ENCODE measurements around the gene MAP2K6. TPM values are rescaled to one million over a fixed set of nuclear protein-coding genes. Genes with fewer than 3 reads are reported as not detected.

The MAP2K6 gene
- polyA plus RNA-seq, 6 donors from 2014 or later = 5.1 to 16.2 (median 5.3) TPM

DNA sequence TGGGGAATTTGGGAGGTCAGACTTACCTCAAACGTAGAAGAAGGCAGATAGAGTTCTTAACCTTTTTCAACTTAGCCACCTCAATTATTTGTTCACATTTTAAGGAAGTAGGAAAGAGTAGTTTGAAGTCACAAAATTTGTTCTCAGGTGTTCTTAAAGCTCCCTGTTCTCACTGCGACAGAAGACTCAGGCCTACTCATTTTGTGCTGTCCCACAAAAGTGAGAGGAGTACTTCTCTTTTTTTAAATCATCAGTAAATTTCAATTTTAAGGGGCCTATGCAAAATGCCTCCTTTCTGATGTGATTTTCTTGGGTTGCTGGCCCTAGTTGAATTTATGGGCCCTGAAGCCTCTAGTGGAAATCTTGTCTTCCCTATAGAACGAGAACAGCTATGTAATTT, 133.4 kb downstream of the MAP2K6 start:
- H3K36me3 Mint-ChIP-seq = peaks cover under 1 to 9% of the 10 kb centered on the region in 2 donors

DNA sequence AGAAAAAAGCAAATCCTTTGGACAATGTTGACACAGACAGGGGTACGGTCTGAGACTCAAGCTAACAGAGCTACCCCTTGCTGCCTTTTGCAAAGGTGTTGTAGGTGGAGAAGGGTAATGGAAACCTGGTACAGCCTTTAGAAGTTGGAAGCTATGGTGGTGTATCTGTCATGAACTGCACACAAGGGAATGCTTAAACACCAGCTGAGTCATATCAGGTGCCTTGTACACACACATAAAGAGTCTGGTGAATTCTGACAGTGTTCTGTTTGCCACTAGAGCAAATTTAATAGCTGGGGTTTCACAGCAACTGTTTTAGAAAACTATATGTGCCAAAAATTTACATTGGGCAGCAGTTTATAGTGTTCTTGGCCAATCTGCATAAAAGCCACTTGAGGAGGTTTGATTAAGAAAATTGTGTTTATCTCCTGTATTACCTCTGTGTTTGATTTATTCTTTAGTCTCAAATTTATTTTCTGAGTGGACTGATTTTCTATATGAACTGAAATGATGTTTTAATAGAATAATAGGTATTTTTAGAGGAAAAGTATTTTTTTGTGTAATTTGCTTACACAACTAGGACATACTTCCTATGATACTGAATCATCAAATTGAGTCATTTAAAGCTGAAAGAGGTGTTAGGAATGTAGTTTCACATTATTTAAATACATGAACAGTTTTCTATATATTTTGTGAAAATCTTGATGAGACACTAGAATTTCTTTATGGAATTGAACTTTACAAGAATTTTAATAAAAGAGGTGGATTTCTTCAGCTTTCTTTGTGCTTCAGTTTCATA, 136.9 kb downstream of the MAP2K6 start:
- ATAC-seq (ENCODE audit: low read depth in 2 of 2) (no peak), DNase-seq (no peak)
- no peaks in the 10 kb centered on the region for H3K9me3 Mint-ChIP-seq
- peak overlapping the region in 2 of 6 donors; percentile 3 to 26 for H3K27ac Mint-ChIP-seq
- no peaks in the 10 kb centered on the region for H3K36me3 Mint-ChIP-seq
- H3K27me3 Mint-ChIP-seq = no peaks in the 10 kb centered on the region
- H3K4me3 Mint-ChIP-seq = no peak overlapping the region
- H3K4me1 Mint-ChIP-seq = peaks cover 12 to 16% (median 13%) of the 10 kb centered on the region in 3 donors

More for the DNA sequence above, 133.4 kb downstream of the MAP2K6 start:
- no peak for ATAC-seq (ENCODE audit: low read depth in 2 of 2)
- DNase-seq = no peak
- no peaks in the 10 kb centered on the region for H3K27me3 Mint-ChIP-seq
- no peak overlapping the region for H3K27ac Mint-ChIP-seq
- no peaks in the 10 kb centered on the region for H3K9me3 Mint-ChIP-seq
- H3K4me3 Mint-ChIP-seq = no peak overlapping the region
- peaks cover under 1 to 4% (median 2%) of the 10 kb centered on the region in 3 donors for H3K4me1 Mint-ChIP-seq

DNA sequence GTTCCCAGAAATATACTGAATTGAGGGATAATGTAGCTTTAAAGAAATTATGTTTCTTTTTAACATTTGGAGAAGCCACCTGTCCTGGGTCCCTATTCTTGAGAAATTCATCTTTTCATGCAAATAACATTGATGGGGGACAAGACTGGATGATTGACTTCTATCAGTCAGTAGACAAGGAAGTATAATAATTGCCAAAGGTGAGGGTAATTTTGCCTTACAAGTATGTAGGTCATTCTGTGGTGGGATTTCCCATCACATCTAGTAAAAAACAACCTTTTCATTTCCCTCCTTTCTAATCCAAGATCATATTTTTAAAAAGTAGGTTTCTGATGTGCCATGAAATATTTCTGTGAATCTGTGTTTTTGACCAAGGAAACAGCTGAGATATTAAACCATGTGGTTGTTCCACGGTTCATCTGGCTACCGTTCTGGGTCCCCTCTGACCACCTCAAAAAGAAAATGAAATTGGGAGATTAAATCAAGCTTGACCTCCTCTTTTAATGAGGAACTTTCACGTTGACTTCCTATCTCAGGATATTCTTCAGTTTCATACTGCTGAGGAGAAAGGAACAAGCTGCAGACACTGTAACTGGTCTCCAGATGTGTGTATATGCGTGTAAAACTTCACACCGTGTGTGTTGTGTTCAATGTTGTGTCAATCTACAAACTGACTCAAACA, 138.6 kb downstream of the MAP2K6 start:
- peaks cover 12 to 16% (median 13%) of the 10 kb centered on the region in 3 donors for H3K4me1 Mint-ChIP-seq
- ATAC-seq (ENCODE audit: low read depth in 2 of 2) (peak; percentile 65 to 67), DNase-seq (no peak)
- H3K27me3 Mint-ChIP-seq = no peaks in the 10 kb centered on the region
- no peaks in the 10 kb centered on the region for H3K36me3 Mint-ChIP-seq
- peak overlapping the region in 2 of 8 donors; percentile 7 to 30 for H3K4me3 Mint-ChIP-seq
- peak overlapping the region in 5 of 6 donors; percentile 15 to 64 (median 43) for H3K27ac Mint-ChIP-seq
- H3K9me3 Mint-ChIP-seq = no peaks in the 10 kb centered on the region

DNA sequence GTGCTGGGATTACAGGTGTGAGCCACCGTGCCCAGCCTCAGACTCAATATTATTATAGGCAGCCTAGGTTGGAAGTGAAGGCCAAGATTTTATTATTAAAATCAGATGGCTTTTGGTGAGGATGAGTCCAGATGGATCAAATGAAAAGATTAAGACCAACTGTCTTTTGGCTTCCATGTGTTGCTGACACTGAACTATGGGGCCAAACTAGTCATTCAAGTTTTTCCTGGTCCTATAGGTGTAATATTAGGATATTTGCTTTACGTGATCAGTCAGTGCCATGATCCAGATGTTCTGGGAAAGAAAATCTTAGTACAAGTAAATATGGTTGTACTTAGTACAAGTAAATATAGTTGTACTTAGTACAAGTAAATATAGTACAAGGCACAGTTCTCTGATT, 140.6 kb downstream of the MAP2K6 start:
- Mint-ChIP-seq H3K9me3 (no peaks in the 10 kb centered on the region), H3K4me1 (peaks cover 12 to 16% (median 13%) of the 10 kb centered on the region in 3 donors), H3K4me3 (no peak overlapping the region), H3K27ac (no peak overlapping the region), H3K27me3 (no peaks in the 10 kb centered on the region), H3K36me3 (no peaks in the 10 kb centered on the region)
- no peak for ATAC-seq (ENCODE audit: low read depth in 2 of 2)
- no peak for DNase-seq

DNA sequence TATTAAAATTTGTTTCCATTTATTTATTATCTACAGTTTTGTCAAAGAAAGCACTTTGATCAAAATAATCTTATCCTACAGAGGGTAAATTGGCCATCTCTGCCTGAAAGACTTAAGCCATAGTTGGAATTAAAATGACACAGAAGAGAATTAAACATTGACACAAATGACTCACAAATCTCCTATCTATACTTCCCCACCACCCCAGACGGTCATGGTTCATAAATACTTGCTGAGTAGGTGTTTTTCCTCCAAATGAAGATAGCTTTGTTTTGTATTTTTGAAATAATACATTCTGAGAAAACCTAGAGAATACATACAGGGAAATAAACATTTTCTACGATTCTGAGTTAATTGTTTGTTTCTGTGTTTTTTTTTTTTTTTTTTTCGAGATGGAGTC, 142.8 kb downstream of the MAP2K6 start:
- H3K4me3 Mint-ChIP-seq = no peak overlapping the region
- H3K9me3 Mint-ChIP-seq = no peaks in the 10 kb centered on the region
- H3K4me1 Mint-ChIP-seq = peaks cover 12 to 16% (median 13%) of the 10 kb centered on the region in 3 donors
- H3K27me3 Mint-ChIP-seq = no peaks in the 10 kb centered on the region
- ATAC-seq (ENCODE audit: low read depth in 2 of 2) (no peak), DNase-seq (no peak)
- H3K27ac Mint-ChIP-seq = no peak overlapping the region
- no peaks in the 10 kb centered on the region for H3K36me3 Mint-ChIP-seq

DNA sequence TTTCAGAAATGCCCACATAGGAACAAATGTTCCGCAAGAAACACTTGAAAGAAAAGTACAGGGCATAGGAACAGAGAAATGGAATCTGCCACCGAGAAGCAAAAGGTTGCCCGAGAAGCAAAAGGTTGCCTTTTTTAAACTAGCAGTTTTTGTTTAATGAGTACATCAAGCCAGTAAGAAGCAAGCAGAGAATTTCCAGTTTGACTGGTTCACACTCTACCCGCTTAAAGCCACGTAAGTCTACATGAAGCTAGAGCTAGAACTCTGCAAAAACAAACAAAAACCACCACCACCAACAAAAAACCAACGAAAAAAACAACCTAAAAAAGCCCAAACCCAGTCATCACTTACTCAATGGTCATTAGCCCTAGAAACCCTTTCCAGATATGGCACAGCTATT, 144.3 kb downstream of the MAP2K6 start:
- Mint-ChIP-seq H3K27ac (no peak overlapping the region), H3K4me3 (no peak overlapping the region), H3K4me1 (peaks cover 3% of the 10 kb centered on the region in 3 donors), H3K9me3 (no peaks in the 10 kb centered on the region), H3K36me3 (no peaks in the 10 kb centered on the region), H3K27me3 (no peaks in the 10 kb centered on the region)
- ATAC-seq (ENCODE audit: low read depth in 2 of 2) (no peak), DNase-seq (no peak)

DNA sequence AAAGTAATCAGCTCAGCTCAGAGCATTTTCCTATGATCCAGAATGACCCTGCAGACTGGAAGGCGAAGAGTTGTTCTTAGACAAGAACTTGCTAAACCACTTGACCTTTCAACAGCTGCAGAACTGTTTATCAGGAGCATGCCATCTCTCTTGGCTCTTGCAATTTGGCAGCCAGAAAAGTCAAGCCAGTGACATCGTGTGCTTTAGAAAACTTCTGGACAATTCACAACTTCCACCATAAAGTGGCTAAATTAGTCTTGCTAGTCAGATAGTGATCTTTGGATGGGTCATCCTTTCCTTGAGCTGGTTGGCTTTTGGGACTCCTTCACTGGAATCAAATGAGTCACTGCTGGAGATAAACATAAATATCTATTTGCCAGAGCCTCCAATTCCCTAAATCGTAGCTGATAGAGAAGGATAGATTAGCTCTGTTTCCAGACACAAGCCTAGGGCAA, 146.5 kb downstream of the MAP2K6 start:
- Mint-ChIP-seq H3K9me3 (no peaks in the 10 kb centered on the region), H3K27me3 (peaks cover 0 to 13% (median 4%) of the 10 kb centered on the region in 3 donors), H3K4me1 (no peaks in the 10 kb centered on the region), H3K36me3 (no peaks in the 10 kb centered on the region), H3K4me3 (no peak overlapping the region), H3K27ac (no peak overlapping the region)
- DNase-seq (no peak), ATAC-seq (ENCODE audit: low read depth in 2 of 2) (no peak)

DNA sequence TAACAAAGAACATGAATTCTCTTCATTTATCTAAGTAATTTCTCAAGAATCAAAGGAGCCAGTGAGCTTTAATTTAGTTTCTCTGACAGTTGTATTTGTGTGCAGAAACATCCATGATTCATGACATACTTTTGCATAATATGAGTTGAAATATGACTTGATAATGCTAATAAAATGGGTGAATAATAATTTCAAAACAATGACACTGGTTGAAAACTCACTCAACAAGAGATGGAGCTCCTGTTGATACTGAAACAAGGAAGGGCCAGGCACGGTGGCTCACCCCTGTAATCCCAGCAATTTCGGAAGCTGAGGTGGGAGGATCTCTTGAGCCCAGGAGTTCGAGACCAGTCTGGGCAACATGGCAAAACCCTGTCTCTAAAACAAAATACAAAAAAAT, 147.0 kb downstream of the MAP2K6 start:
- ATAC-seq (ENCODE audit: low read depth in 2 of 2) (no peak), DNase-seq (no peak)
- H3K9me3 Mint-ChIP-seq = no peaks in the 10 kb centered on the region
- no peaks in the 10 kb centered on the region for H3K36me3 Mint-ChIP-seq
- peaks cover 0 to 13% (median 4%) of the 10 kb centered on the region in 3 donors for H3K27me3 Mint-ChIP-seq
- H3K27ac Mint-ChIP-seq = no peak overlapping the region
- H3K4me1 Mint-ChIP-seq = no peaks in the 10 kb centered on the region
- no peak overlapping the region for H3K4me3 Mint-ChIP-seq

DNA sequence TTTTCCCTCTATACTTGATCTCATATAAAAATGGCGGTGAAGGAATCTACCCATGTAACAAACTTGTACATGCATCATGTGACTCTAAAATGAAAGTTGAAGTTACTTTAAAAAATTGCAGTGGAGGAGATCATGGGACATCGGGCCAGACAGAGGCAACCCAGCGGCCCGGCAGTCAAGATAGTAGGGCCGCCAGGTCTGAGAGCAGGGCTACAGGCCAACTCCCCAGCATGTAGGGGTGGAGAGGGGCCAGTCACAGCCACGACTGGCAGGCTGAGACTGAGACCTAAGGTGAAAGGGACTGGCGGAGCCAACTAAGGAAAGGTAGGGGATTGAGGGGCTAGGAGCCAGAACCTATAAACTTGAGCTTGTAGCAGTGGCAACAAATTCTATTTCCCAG, 150.9 kb downstream of the MAP2K6 start:
- no peak for ATAC-seq (ENCODE audit: low read depth in 2 of 2)
- Mint-ChIP-seq H3K27ac (peak overlapping the region in 1 of 6 donors; percentile 60), H3K27me3 (peaks cover 0 to 13% (median 4%) of the 10 kb centered on the region in 3 donors), H3K9me3 (no peaks in the 10 kb centered on the region), H3K4me1 (peaks cover 4 to 9% (median 8%) of the 10 kb centered on the region in 3 donors), H3K4me3 (no peak overlapping the region), H3K36me3 (no peaks in the 10 kb centered on the region)
- DNase-seq = no peak

DNA sequence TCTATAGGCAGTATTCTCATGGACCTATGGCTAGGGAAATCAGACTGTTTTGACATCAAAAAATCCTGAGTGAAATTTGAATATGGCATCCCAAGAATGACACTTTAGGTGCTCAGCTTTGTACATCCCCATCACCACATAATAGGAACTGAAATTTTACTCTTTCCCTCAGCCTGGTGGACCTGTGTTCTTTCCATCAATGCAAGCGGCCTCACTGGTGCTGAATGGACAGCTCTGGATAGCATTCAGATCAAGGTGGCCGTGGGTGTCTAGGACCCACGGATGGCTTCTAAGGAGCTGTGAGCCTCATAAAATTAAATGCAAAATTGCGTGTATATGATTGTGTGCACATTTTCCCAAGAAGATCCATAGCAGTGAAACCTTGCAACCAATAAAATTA, 152.6 kb downstream of the MAP2K6 start:
- Mint-ChIP-seq H3K4me1 (peaks cover 4 to 9% (median 8%) of the 10 kb centered on the region in 3 donors), H3K36me3 (no peaks in the 10 kb centered on the region), H3K27ac (no peak overlapping the region), H3K27me3 (peaks cover 0 to 13% (median 4%) of the 10 kb centered on the region in 3 donors), H3K9me3 (no peaks in the 10 kb centered on the region), H3K4me3 (no peak overlapping the region)
- DNase-seq (no peak), ATAC-seq (ENCODE audit: low read depth in 2 of 2) (no peak)

DNA sequence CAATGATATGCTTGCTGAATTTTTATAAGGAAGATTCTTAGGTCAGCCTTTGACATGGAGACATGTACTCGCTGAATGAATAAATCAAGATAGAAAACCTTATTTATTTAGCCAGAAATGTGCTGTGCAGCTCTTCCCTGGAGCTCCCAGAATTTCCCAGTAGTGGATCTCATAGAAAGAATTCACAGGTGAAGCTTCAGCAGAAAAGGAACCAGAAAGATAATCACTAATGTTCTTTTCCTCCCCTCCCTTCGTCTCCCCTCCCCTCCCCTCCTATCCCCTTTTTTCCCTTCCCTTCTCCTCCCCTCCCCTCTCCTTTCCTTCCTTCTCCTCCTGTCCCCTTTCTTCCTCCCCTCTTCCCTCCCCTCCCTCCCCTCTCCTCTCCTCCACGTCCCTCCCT, 158.2 kb downstream of the MAP2K6 start:
- peaks cover 9 to 32% (median 23%) of the 10 kb centered on the region in 3 donors for H3K4me1 Mint-ChIP-seq
- no peaks in the 10 kb centered on the region for H3K9me3 Mint-ChIP-seq
- ATAC-seq (ENCODE audit: low read depth in 2 of 2) (no peak), DNase-seq (no peak)
- peak overlapping the region in 2 of 6 donors; percentile 44 to 64 for H3K27ac Mint-ChIP-seq
- no peaks in the 10 kb centered on the region for H3K36me3 Mint-ChIP-seq
- H3K4me3 Mint-ChIP-seq = no peak overlapping the region
- H3K27me3 Mint-ChIP-seq = no peaks in the 10 kb centered on the region

DNA sequence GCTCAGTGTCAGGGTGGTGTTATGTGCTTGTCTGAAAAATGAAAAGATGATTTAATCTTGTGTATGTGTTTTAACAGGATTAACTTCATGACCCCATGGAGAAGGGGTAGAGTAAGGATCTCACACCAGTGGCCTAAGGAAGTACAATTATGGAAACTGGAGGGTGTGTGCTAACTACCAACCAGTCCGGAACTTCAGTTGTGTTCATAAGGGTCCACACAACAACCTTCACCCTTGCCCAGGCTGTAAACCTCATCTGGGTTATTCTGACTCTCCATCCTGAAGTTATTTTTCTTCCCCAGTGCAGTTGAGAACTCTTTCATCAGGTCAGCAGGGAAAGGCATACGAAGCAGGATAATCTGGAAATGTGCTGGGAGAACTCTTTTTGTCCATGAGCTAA, 158.9 kb downstream of the MAP2K6 start:
- DNase-seq (no peak), ATAC-seq (ENCODE audit: low read depth in 2 of 2) (no peak)
- H3K27me3 Mint-ChIP-seq = no peaks in the 10 kb centered on the region
- no peak overlapping the region for H3K4me3 Mint-ChIP-seq
- no peaks in the 10 kb centered on the region for H3K9me3 Mint-ChIP-seq
- no peaks in the 10 kb centered on the region for H3K36me3 Mint-ChIP-seq
- peaks cover 9 to 32% (median 23%) of the 10 kb centered on the region in 3 donors for H3K4me1 Mint-ChIP-seq
- peak overlapping the region in 2 of 6 donors; percentile 24 to 61 for H3K27ac Mint-ChIP-seq

DNA sequence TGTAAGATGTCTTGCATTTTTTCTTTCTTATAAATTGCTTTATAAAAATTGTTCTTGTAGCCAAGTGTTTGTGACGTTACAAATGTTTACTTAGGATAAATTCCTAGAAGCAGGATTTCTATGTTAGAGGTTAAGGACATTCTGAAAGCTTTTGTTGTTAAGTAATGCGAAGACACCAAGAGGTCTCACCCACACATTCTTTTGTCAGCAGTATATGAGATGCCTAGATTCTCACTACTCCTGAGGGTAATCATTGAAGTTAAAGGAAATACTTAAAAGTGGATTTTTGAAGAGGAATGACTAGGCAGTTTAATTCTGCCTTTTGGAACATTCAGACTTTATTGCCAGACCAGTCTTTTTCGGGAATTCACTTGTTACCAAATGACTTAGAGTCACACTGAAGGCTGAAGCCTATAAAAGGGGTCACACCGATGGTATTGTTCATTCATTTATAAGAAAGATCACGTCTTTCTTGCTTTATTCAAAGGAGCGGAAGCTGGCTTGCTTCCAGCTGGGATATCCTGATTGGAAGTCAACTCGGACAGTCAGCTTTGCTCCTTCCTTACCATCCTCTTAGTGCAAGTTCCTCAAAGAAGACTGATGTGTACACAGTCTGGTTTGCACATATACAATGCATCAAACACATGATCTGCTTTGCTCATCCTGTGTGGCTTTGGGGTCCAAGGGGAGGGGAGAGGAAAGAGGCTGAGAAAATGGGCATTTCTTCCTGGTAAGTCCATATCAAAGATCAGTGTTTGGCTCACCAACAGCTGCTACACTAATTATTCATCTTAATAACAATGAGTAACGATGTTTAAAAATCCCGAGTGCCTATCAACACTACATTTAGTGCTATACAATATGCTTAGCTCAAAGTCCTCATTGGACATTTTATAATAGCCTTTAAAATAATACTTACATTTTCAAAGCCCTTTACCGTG, 160.0 kb downstream of the MAP2K6 start:
- Mint-ChIP-seq H3K4me1 (peaks cover 5 to 27% (median 15%) of the 10 kb centered on the region in 3 donors), H3K27me3 (peaks cover 0 to 1% (median 0%) of the 10 kb centered on the region in 3 donors)

More for the DNA sequence above, 160.0 kb downstream of the MAP2K6 start:
- no peak overlapping the region for H3K4me3 Mint-ChIP-seq
- no peak for ATAC-seq (ENCODE audit: low read depth in 2 of 2)
- H3K36me3 Mint-ChIP-seq = no peaks in the 10 kb centered on the region
- no peak for DNase-seq
- peak overlapping the region in 5 of 6 donors; percentile 0 to 53 (median 12) for H3K27ac Mint-ChIP-seq
- H3K9me3 Mint-ChIP-seq = no peaks in the 10 kb centered on the region

All from naive B cell (primary cell).